ENCODE data around the gene RBM20.
A peak's percentile ranks its signal among the peaks of the same experiment; 100 is the strongest.
"Not testable (repeated sequence)": the region's sequence is repeated elsewhere in the genome, so short reads cannot be mapped to it uniquely, and the experiment has no call there.

The RBM20 gene

DNA sequence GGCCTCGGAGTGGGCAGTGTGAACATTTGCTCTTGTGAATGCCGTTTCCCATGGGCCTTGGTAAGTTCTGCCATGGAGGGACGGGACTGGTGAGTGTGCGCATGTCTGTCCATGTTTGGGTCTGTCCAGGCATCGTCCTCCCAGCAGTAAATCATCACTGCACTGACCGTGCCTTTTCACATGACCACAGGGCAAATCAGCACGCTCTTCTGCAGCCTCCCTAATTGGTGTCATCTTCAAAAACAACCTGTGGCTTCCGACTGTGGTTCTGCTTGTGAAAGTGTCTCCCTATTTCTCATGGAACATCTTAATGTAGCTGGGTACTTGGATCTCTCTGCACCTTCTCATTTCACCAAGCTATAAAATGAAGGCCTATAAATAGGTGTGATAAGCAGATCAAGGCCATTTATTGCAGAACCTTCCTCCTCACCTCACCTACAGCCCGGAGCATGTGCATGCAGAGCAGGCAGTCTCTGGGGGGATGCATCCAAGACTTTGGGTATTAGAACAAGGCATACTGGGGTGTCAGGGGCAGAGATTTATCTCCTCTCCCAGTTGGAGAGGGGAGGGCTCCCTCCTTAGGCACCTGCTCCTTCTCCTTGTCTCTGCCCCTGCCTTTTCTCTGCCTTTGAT, 77.4 kb downstream of the RBM20 start:
- TF ChIP-seq, protein P1, sequence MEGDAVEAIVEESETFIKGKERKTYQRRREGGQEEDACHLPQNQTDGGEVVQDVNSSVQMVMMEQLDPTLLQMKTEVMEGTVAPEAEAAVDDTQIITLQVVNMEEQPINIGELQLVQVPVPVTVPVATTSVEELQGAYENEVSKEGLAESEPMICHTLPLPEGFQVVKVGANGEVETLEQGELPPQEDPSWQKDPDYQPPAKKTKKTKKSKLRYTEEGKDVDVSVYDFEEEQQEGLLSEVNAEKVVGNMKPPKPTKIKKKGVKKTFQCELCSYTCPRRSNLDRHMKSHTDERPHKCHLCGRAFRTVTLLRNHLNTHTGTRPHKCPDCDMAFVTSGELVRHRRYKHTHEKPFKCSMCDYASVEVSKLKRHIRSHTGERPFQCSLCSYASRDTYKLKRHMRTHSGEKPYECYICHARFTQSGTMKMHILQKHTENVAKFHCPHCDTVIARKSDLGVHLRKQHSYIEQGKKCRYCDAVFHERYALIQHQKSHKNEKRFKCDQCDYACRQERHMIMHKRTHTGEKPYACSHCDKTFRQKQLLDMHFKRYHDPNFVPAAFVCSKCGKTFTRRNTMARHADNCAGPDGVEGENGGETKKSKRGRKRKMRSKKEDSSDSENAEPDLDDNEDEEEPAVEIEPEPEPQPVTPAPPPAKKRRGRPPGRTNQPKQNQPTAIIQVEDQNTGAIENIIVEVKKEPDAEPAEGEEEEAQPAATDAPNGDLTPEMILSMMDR (IDR thresholded peaks at IDR 0.05) = no peak
- H3K27ac ChIP-seq = no peak overlapping the region
- no peak overlapping the region for H3K4me3 ChIP-seq
- DNase-seq (ENCODE audit: low spot score) = peak; percentile 16

DNA sequence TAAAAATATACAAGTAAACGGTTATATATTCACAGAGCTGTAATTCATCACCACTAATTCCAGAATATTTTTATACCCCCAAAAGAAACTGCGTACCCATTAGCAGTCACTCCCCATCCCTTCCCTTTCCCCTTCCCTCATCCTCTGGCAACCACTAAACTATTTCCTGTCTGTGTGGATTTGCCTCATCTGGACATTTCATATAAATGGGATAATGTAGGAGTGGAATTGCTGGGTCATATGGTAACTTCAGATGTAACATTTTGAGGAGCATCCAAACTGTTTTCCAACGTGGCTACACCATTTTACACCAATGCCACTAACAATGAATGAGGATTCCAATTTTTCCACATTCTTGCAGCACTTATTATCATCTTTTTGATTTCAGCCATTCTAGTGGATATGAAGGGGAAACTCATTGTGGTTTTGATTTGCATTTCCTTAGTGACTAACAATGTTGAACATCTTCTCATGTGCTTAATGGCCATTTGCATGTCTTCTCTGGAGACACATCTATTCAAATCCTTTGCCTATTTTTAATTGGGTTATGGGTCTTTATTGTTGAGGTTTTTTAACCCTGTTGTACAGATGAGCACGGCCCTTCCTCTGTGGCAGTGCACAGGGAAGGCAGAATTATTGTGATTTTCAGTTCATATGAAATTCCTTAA, 79.2 kb downstream of the RBM20 start:
- Histone ChIP-seq H3K4me3 (no peak overlapping the region), H3K27ac (no peak overlapping the region)
- TF ChIP-seq, protein P1 (IDR thresholded peaks at IDR 0.05) = no peak
- DNase-seq (ENCODE audit: low spot score) = no peak

DNA sequence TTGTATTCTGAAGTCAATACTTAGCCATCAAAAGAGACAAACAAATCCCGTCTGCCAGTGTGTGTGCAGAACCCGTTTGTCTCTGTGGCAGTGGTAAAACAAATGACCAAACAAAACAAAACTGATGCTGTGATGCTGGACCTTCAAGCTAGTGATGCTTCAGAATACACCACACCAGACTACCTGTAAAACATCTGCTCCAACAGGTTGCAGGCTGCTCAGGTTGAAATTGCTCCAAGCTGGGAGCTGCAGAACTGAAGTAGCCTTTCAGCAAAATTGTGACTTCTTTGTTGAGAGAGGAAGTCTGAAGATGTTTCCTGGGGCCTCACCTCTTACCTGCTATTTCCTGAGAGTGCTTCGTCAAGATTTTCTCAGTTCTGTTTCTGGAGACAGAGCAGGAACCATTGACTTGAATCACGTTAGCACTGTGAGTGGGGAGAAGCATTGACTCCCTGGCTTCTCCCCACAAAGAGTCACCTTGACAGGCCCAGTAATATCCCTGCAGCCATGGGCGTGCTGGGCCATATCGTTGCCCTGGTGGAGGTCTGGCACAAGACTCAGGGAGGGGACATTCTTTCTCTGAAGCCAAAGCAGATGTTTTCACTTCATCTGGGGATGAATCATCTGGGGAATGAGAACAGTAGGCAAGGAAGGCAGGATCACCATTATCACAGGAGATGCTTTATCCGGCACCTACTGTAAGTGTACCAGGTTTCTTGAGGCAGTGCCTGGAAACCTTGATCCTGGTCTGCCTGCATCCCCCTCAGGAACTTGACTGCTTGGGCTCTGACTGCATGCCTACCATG, 80.2 kb downstream of the RBM20 start:
- TF ChIP-seq, protein P1 (IDR thresholded peaks at IDR 0.05) = no peak
- peak; percentile 62 for DNase-seq (ENCODE audit: low spot score)
- H3K4me3 ChIP-seq = no peak overlapping the region
- no peak overlapping the region for H3K27ac ChIP-seq

DNA sequence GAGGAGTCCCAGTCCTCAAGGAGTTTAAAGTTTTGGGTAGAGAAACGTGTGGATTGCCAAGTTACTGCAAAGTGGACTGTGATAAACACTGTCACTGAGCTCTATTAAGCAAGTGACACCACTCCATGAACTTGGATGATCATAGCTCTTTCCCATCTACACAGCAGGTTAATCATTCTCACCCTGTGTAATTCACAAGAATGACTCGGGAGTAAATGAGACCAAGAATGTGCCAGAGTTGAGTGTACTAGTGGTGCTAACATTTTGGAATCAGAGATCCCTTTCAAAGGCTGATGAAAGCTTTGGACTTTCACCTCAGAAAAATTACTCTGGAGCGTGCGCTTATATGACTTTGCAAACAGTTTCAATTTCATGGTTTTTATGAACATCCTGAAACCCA, 80.8 kb downstream of the RBM20 start:
- H3K4me3 ChIP-seq = no peak overlapping the region
- DNase-seq (ENCODE audit: low spot score) = no peak
- TF ChIP-seq, protein P1 (IDR thresholded peaks at IDR 0.05) = no peak
- H3K27ac ChIP-seq = no peak overlapping the region

DNA sequence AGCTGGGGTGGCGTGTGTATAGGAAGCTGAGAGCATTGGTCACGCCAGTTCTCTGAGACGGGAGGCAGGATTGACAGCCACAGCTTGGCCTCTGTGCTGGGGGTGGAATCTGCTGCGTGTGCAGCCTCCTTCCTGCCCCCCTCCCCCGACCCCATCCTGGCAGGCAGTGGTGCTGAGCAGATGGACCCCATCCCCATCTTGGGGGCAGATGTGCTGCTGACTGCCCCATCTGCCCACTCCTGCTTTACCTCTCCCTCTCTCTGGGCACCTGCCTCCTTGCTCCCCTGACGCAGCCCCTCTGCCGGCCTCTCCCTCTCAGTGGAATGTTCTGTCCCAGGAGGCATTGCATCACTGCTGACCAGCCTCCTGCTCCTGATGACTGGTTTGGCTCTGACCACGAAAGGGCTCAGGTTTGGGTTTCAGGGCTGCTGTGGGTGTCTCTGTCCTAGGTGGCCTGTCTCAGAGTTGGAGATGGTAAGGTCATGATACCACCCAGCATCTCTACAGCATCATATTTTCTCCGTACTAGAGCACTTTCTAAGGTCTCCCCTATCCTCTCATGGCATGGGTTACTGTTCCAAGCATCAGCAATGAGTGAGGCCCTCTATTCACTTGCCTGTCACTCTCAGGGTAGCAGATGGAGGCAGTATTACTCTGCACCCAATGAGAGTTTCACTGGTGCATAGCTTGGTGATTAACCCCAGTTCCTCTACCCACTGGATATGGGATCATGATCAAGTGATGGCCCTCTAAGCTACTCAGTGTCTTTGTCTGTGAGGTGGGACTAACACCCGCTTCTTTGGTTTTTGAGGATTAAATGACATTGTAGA, 81.9 kb downstream of the RBM20 start:
- peak overlapping the region; percentile 24 for H3K4me3 ChIP-seq
- peak; percentile 76 for DNase-seq (ENCODE audit: low spot score)
- TF ChIP-seq, protein P1 (IDR thresholded peaks at IDR 0.05) = no peak
- peak overlapping the region; percentile 29 to 46 for H3K27ac ChIP-seq

DNA sequence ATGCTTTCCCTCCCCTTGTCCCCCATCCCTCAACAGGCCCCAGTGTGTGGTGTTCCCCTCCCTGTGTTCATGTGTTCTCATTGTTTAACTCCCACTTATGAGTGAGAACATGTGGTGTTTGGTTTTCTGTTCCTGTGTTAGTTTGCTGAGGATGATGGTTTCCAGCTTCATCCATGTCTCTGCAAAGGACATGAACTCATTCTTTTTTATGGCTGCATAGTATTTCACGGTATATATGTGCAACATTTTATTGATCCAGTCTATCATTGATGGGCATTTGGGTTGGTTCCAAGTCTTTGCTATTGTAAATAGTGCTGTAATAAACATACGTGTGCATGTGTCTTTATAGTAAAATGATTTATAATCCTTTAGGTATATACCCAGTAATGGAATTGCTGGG, 83.6 kb downstream of the RBM20 start:
- not testable (repeated sequence) for DNase-seq (ENCODE audit: low spot score); H3K27ac ChIP-seq; H3K4me3 ChIP-seq
